Activated B cell treated with CpG ODN at 0.5 μM for 24 hours (primary cell): ENCODE measurements around the gene ECD. TPM values are rescaled to one million over a fixed set of nuclear protein-coding genes. Genes with fewer than 3 reads are reported as not detected.
"Not testable (repeated sequence)": the region's sequence is repeated elsewhere in the genome, so short reads cannot be mapped to it uniquely, and the experiment has no call there.

ENCODE experiments used
- ATAC-seq: fragments of 200-7000 bp; cut with Tn5 transposase; one replicate; pipeline ENCODE4 v1.10.0; 2021; ENCODE audit warnings: low read depth, mild to moderate bottlenecking, moderate library complexity
- CTCF ChIA-PET: fragments of 350-600 bp; sonication (Branson Sonifier 250); formaldehyde crosslinking; loops from one replicate; lab custom pipeline; 2021; ENCODE audit warnings: antibody characterized with exemption; lab: Charles Lee
- POLR2A ChIA-PET: fragments of 350-600 bp; sonication (Branson Sonifier 250); formaldehyde crosslinking; loops from one replicate; lab custom pipeline; 2021; ENCODE audit warnings: antibody characterized with exemption; lab: Charles Lee
- DNase-seq: peaks from one replicate; pipeline ENCODE4 v3.0.0; 2022
- H3K27ac Mint-ChIP-seq: one replicate; pipeline ENCODE4 v1.8.0; 2020; ENCODE audit warnings: mixed read lengths
- H3K27me3 Mint-ChIP-seq: one replicate; pipeline ENCODE4 v1.8.0; 2021; ENCODE audit warnings: mixed read lengths
- H3K36me3 Mint-ChIP-seq: one replicate; pipeline ENCODE4 v1.8.0; 2021; ENCODE audit warnings: low read depth, mixed read lengths
- H3K4me1 Mint-ChIP-seq: one replicate; pipeline ENCODE4 v1.8.0; 2021; ENCODE audit warnings: mixed read lengths
- H3K4me3 Mint-ChIP-seq: one replicate; pipeline ENCODE4 v1.8.0; 2020; ENCODE audit warnings: mild to moderate bottlenecking, mixed read lengths
- H3K9me3 Mint-ChIP-seq: one replicate; pipeline ENCODE4 v1.8.0; 2020; ENCODE audit warnings: mixed read lengths
- CTCF ChIP-seq: fragments of 200-600 bp; IDR thresholded peaks from one replicate; pipeline ENCODE4 v1.8.0; 2022; ENCODE audit warnings: antibody characterized with exemption, mild to moderate bottlenecking
- intact Hi-C: fragments of 100-400 bp; cut with micrococcal nuclease; formaldehyde crosslinking; loops from one replicate; pipeline ENCODE4 v1.15.1; 2024
- total RNA-seq: library from RNA; stranded (reverse); gene quantifications from 2 replicates; pipeline ENCODE4 v1.2.3, GENCODE V29; 2022

ECD gene
- total RNA-seq, 1 donor from 2014 or later = 35.0 TPM

- Mint-ChIP-seq H3K4me1 (peaks cover 5% of the 10 kb centered on the region), H3K36me3 (peaks cover 54% of the 10 kb centered on the region), H3K4me3 (no peak overlapping the region), H3K27me3 (no peaks in the 10 kb centered on the region), H3K9me3 (no peaks in the 10 kb centered on the region), H3K27ac (no peak overlapping the region)
- TF ChIP-seq CTCF = no peak
- DNase-seq = no peak
- ATAC-seq = no peak
- CTCF ChIA-PET = interaction anchor here (1.0 kb wide), 1 partner anchor 12 kb away, joined by 3 read pairs; the partner anchor contains the start of genes ECD and FAM149B1
- intact Hi-C loops = no loop called here
- POLR2A ChIA-PET = interaction anchor here (0.7 to 1.6 kb wide), 2 partner anchors 12 to 406 kb away, joined by 4 to 8 read pairs; partner anchors contain the start of genes ECD and FAM149B1
Measured at GRCh38 chr10:73156054-73156453, 11.8 kb downstream of the ECD start.

- no peak for ATAC-seq
- H3K27ac Mint-ChIP-seq = no peak overlapping the region
- no peaks in the 10 kb centered on the region for H3K9me3 Mint-ChIP-seq
- no peak for DNase-seq
- ChIA-PET POLR2A (no interaction called here), CTCF (no interaction called here)
- H3K36me3 Mint-ChIP-seq = peaks cover 69% of the 10 kb centered on the region
- no peaks in the 10 kb centered on the region for H3K4me1 Mint-ChIP-seq
- no peaks in the 10 kb centered on the region for H3K27me3 Mint-ChIP-seq
- H3K4me3 Mint-ChIP-seq = no peak overlapping the region
- intact Hi-C loops = no loop called here
- TF ChIP-seq CTCF = no peak
Measured at GRCh38 chr10:73152009-73152408, 15.8 kb downstream of the ECD start.

- H3K36me3 Mint-ChIP-seq = peaks cover 65% of the 10 kb centered on the region
- CTCF ChIA-PET, POLR2A ChIA-PET, intact Hi-C loops, H3K4me3 Mint-ChIP-seq, H3K4me1 Mint-ChIP-seq, ATAC-seq, H3K27me3 Mint-ChIP-seq, H3K9me3 Mint-ChIP-seq, DNase-seq, H3K27ac Mint-ChIP-seq: not testable (repeated sequence)
Measured at GRCh38 chr10:73150633-73151413, 17.0 kb downstream of the ECD start.

GRCh38 chr10:73141603-73142002 lies 26.2 kb downstream of the ECD start:
- ATAC-seq = no peak
- Mint-ChIP-seq H3K27ac (no peak overlapping the region), H3K4me3 (no peak overlapping the region), H3K36me3 (peaks cover 64% of the 10 kb centered on the region), H3K9me3 (no peaks in the 10 kb centered on the region), H3K27me3 (no peaks in the 10 kb centered on the region), H3K4me1 (peaks cover 4% of the 10 kb centered on the region)
- CTCF ChIA-PET = no interaction called here
- intact Hi-C loops = no loop called here
- TF ChIP-seq CTCF = no peak
- POLR2A ChIA-PET = no interaction called here
- no peak for DNase-seq

DNA sequence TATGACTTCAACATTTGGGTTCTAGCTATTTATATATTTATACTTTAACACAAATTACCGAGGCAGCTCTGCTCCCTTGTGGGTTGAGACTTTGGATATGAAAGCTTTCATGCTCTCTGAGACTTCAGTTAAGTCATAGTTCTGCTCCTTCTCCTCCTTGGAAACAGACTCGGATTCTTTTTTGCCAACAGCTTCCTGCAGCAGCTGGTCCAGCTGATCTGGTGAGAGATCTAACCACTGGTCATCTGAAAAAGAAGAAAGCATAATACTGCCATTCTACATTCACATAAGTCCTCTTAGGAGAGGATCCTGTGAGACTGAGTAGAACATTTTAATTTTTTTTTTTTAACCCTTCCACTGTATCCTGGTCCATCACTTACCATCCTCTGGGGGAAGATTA lies 28.6 kb downstream of the ECD start:
- H3K4me3 Mint-ChIP-seq = no peak overlapping the region
- H3K36me3 Mint-ChIP-seq = peaks cover 75% of the 10 kb centered on the region
- no peak for TF ChIP-seq CTCF
- DNase-seq (no peak), ATAC-seq (no peak)
- H3K9me3 Mint-ChIP-seq = no peaks in the 10 kb centered on the region
- H3K27me3 Mint-ChIP-seq = no peaks in the 10 kb centered on the region
- intact Hi-C loops = no loop called here
- ChIA-PET CTCF (interaction anchor here (1.1 kb wide), 1 partner anchor 42 kb away, joined by 3 read pairs; the partner anchor contains the start of gene P4HA1), POLR2A (interaction anchor here (0.6 to 0.7 kb wide), 2 partner anchors 14 to 26 kb away, joined by 3 to 5 read pairs; no protein-coding TSS in a partner anchor)
- H3K4me1 Mint-ChIP-seq = peaks cover 4% of the 10 kb centered on the region
- peak overlapping the region; percentile 35 for H3K27ac Mint-ChIP-seq
